Breast epithelium (tissue), 4 donors: Measurements from ENCODE around the gene ROR1. TPM values are rescaled to one million over a fixed set of nuclear protein-coding genes. Genes with fewer than 3 reads are reported as not detected.

Experiments used
- DNase-seq, 2 donors: peaks; one replicate each; pipeline ENCODE4 v3.0.0-alpha.2; 2019; ENCODE audit warnings: low spot score in 2 of 2
- H3K27ac ChIP-seq, 2 donors: fragments of 200-600 bp; sonication (generic) in 1 of 2; one replicate each; pipeline ENCODE4 v1.5.1; 2016 to 2019; ENCODE audit warnings: mild to moderate bottlenecking in 1 of 2
- H3K27me3 ChIP-seq, 2 donors: fragments of 200-600 bp; sonication (generic) in 1 of 2; one replicate each; pipeline versions ENCODE4 v1.5.1 to v1.6.0; 2017 to 2019; ENCODE audit warnings: control low read depth in 1 of 2, mild to moderate bottlenecking in 1 of 2
- H3K36me3 ChIP-seq: fragments of 200-600 bp; one replicate; pipeline ENCODE4 v1.5.1; 2019
- H3K4me1 ChIP-seq, 2 donors: fragments of 200-600 bp; sonication (generic); one replicate each; pipeline ENCODE4 v1.5.1; 2016 to 2019; ENCODE audit warnings: control low read depth in 1 of 2
- H3K4me3 ChIP-seq, 3 donors: fragments of 200-600 bp; sonication (generic); 1 replicate in 2 of 3; 2 replicates in 1 of 3; pipeline ENCODE4 v1.5.1; 2016 to 2019; ENCODE audit warnings: mild to moderate bottlenecking in 3 of 3, moderate library complexity in 2 of 3
- H3K9me3 ChIP-seq, 2 donors: fragments of 200-600 bp; sonication (generic) in 1 of 2; one replicate each; pipeline ENCODE4 v1.5.1; 2016 to 2019; ENCODE audit warnings: control low read depth in 1 of 2
- CTCF ChIP-seq, 3 donors: fragments of 450-650 bp; IDR thresholded peaks; one replicate each; pipeline ENCODE4 v1.5.1; 2016 to 2017; ENCODE audit warnings: antibody characterized with exemption in 3 of 3, mild to moderate bottlenecking in 3 of 3, moderate library complexity in 3 of 3
- POLR2A ChIP-seq: fragments of 450-650 bp; IDR thresholded peaks from one replicate; pipeline ENCODE4 v1.6.1; 2016; ENCODE audit warnings: antibody characterized with exemption, mild to moderate bottlenecking, moderate library complexity
- POLR2AphosphoS5 ChIP-seq, 3 donors: sonication (generic); formaldehyde crosslinking; IDR thresholded peaks; one replicate each; pipeline ENCODE4 v1.6.1; 2017; ENCODE audit warnings: antibody characterized with exemption in 3 of 3
- intact Hi-C: fragments of 100-400 bp; cut with DNase I; formaldehyde crosslinking; loops from one replicate; pipeline ENCODE4 v1.15.1; 2023; ENCODE audit warnings: low total_unique reads
- total RNA-seq, 3 donors: library from RNA; depleted of rRNA; stranded (reverse); fragments of >200 nt; gene quantifications; one replicate each; pipeline ENCODE4 v1.1.0, GENCODE V29; 2016

The ROR1 gene
- total RNA-seq, 3 donors from 2014 or later = 5.9 to 11.6 (median 7.7) TPM

- H3K4me3 ChIP-seq = no peak overlapping the region
- no peaks in the 10 kb centered on the region for H3K9me3 ChIP-seq
- no peak for TF ChIP-seq POLR2A
- no peak for TF ChIP-seq POLR2AphosphoS5 (IDR thresholded peaks at IDR 0.05)
- H3K4me1 ChIP-seq = no peaks in the 10 kb centered on the region
- no peak for DNase-seq
- no peaks in the 10 kb centered on the region for H3K27me3 ChIP-seq
- H3K36me3 ChIP-seq = no peaks in the 10 kb centered on the region
- H3K27ac ChIP-seq = no peak overlapping the region
- intact Hi-C loops = loop anchor here (5.0 kb wide), 1 partner anchor 744 kb away; no protein-coding TSS in a partner anchor
These were observed 24.5 kb downstream of the ROR1 start for GRCh38 chr1:63798284-63798683.

GRCh38 chr1:63799307-63799706 is 25.5 kb downstream of the ROR1 start:
- Histone ChIP-seq H3K27me3 (no peaks in the 10 kb centered on the region), H3K4me1 (no peaks in the 10 kb centered on the region), H3K4me3 (no peak overlapping the region), H3K9me3 (no peaks in the 10 kb centered on the region), H3K27ac (peak overlapping the region; percentile 4 to 69), H3K36me3 (no peaks in the 10 kb centered on the region)
- no peak for DNase-seq
- TF ChIP-seq POLR2A (no peak), CTCF (IDR thresholded peaks at IDR 0.05) (no peak), POLR2AphosphoS5 (IDR thresholded peaks at IDR 0.05) (no peak)
- intact Hi-C loops = loop anchor here (5.0 kb wide), 1 partner anchor 743 kb away; no protein-coding TSS in a partner anchor

- intact Hi-C loops = loop anchor here (5.0 kb wide), 1 partner anchor 742 kb away; no protein-coding TSS in a partner anchor
- TF ChIP-seq POLR2AphosphoS5 (IDR thresholded peaks at IDR 0.05) (no peak), POLR2A (no peak), CTCF (IDR thresholded peaks at IDR 0.05) (no peak)
- Histone ChIP-seq H3K4me1 (no peaks in the 10 kb centered on the region), H3K27me3 (no peaks in the 10 kb centered on the region), H3K36me3 (no peaks in the 10 kb centered on the region), H3K4me3 (no peak overlapping the region), H3K27ac (peak overlapping the region; percentile 4 to 69), H3K9me3 (no peaks in the 10 kb centered on the region)
- no peak for DNase-seq
These were observed 26.0 kb downstream of the ROR1 start for GRCh38 chr1:63799820-63800219.

- DNase-seq = no peak
- Histone ChIP-seq H3K4me1 (no peaks in the 10 kb centered on the region), H3K9me3 (no peaks in the 10 kb centered on the region), H3K4me3 (no peak overlapping the region), H3K27ac (no peak overlapping the region), H3K36me3 (no peaks in the 10 kb centered on the region), H3K27me3 (no peaks in the 10 kb centered on the region)
- intact Hi-C loops = no loop called here
- no peak for TF ChIP-seq POLR2A
- no peak for TF ChIP-seq CTCF (IDR thresholded peaks at IDR 0.05)
- TF ChIP-seq POLR2AphosphoS5 (IDR thresholded peaks at IDR 0.05) = no peak
These were observed 28.3 kb downstream of the ROR1 start for GRCh38 chr1:63802109-63802508.

GRCh38 chr1:63804829-63805484 is 31.1 kb downstream of the ROR1 start:
- Histone ChIP-seq H3K4me1 (no peaks in the 10 kb centered on the region), H3K4me3 (no peak overlapping the region), H3K27me3 (no peaks in the 10 kb centered on the region), H3K9me3 (peaks cover 3 to 7% of the 10 kb centered on the region in 2 donors), H3K27ac (no peak overlapping the region), H3K36me3 (no peaks in the 10 kb centered on the region)
- intact Hi-C loops = loop anchor here (2.0 kb wide), 1 partner anchor 62 kb away; no protein-coding TSS in a partner anchor
- TF ChIP-seq POLR2A = no peak
- TF ChIP-seq POLR2AphosphoS5 (IDR thresholded peaks at IDR 0.05) = no peak
- no peak for TF ChIP-seq CTCF (IDR thresholded peaks at IDR 0.05)
- no peak for DNase-seq
